HepG2 (cell line): ENCODE results near the gene RAB20. TPM values are rescaled to one million over a fixed set of nuclear protein-coding genes. Genes with fewer than 3 reads are reported as not detected.
A peak's percentile ranks its signal among the peaks of the same experiment; 100 is the strongest.

Experiments
- ARID2 ChIP-seq: sonication (generic); formaldehyde crosslinking; IDR thresholded peaks from 2 replicates; pipeline ENCODE4 v1.8.1; 2022; ENCODE audit warnings: mild to moderate bottlenecking, missing genetic modification reagents, borderline replicate concordance
- ATF7-NPFF ChIP-seq: sonication (generic); formaldehyde crosslinking; IDR thresholded peaks from 2 replicates; pipeline ENCODE4 v1.8.1; 2023; ENCODE audit warnings: mild to moderate bottlenecking, low read depth, missing genetic modification reagents, moderate library complexity
- ATRX ChIP-seq: sonication (generic); formaldehyde crosslinking; IDR thresholded peaks from 2 replicates; pipeline ENCODE4 v1.4.0; 2020; ENCODE audit warnings: missing genetic modification reagents, borderline replicate concordance
- BORCS8-MEF2B ChIP-seq: sonication (generic); formaldehyde crosslinking; IDR thresholded peaks from 2 replicates; pipeline ENCODE4 v1.8.0; 2022; ENCODE audit warnings: mild to moderate bottlenecking, missing genetic modification reagents
- CBX2 ChIP-seq, 2 experiments: fragments of 200-600 bp in 1 of 2; sonication (generic); formaldehyde crosslinking in 1 of 2; IDR thresholded peaks; 2 replicates each; pipeline versions ENCODE4 v1.7.0 to v1.8.1; 2018 to 2022; ENCODE audit warnings: low read depth in 2 of 2, low read length in 1 of 2, mild to moderate bottlenecking in 1 of 2, missing genetic modification reagents in 1 of 2
- MXD4 ChIP-seq: IDR thresholded peaks from 2 replicates; pipeline ENCODE4 v1.6.1; 2016; ENCODE audit warnings: mild to moderate bottlenecking, missing biosample characterization, missing genetic modification reagents
- NBN ChIP-seq: fragments of 450-650 bp; conservative IDR thresholded peaks from 2 replicates; pipeline ENCODE4 v1.6.1; 2017
- POLR2G ChIP-seq: fragments of 200-400 bp; formaldehyde crosslinking; IDR thresholded peaks from 2 replicates; pipeline ENCODE4 v1.6.1; 2018; ENCODE audit warnings: mild to moderate bottlenecking, low read depth, low read length, moderate library complexity
- SRY ChIP-seq: sonication (generic); formaldehyde crosslinking; IDR thresholded peaks from 2 replicates; pipeline ENCODE4 v1.8.0; 2022; ENCODE audit warnings: mild to moderate bottlenecking, missing genetic modification reagents
- TRIM24 ChIP-seq: sonication (generic); formaldehyde crosslinking; IDR thresholded peaks from 2 replicates; pipeline ENCODE4 v1.8.0; 2022; ENCODE audit warnings: mild to moderate bottlenecking, missing genetic modification reagents
- ZFX ChIP-seq: sonication (generic); formaldehyde crosslinking; IDR thresholded peaks from 2 replicates; pipeline ENCODE4 v1.4.0; 2020; ENCODE audit warnings: mild to moderate bottlenecking, low read depth, missing genetic modification reagents, moderate library complexity
- ZIK1 ChIP-seq: sonication (generic); formaldehyde crosslinking; IDR thresholded peaks from 2 replicates; pipeline ENCODE4 v1.5.0; 2020; ENCODE audit warnings: mild to moderate bottlenecking, low read depth, missing genetic modification reagents, borderline replicate concordance
- ZNF251 ChIP-seq: sonication (generic); formaldehyde crosslinking; IDR thresholded peaks from 2 replicates; pipeline ENCODE4 v1.9.0; 2021; ENCODE audit warnings: mild to moderate bottlenecking, missing genetic modification reagents
- ZNF264 ChIP-seq: sonication (generic); formaldehyde crosslinking; IDR thresholded peaks from 2 replicates; pipeline ENCODE4 v1.4.0; 2020; ENCODE audit warnings: missing genetic modification reagents
- ZNF530 ChIP-seq: sonication (generic); formaldehyde crosslinking; IDR thresholded peaks from 2 replicates; pipeline ENCODE4 v1.5.0; 2020; ENCODE audit warnings: low read depth, mild to moderate bottlenecking, missing genetic modification reagents
- polyA plus RNA-seq, 8 experiments: library from polyadenylated mRNA; depleted of rRNA in 3 of 8; stranded (reverse) in 7 of 8; unstranded in 1 of 8; fragments of >200 nt; fragmentation: Illumina TruSeq in 4 of 8; extraction: Trizol in 4 of 8; gene quantifications; 2 replicates each; pipeline versions ENCODE4 v1.2.1 to v1.2.3, GENCODE V29; 2011 to 2016; ENCODE audit warnings: low read depth in 4 of 8, missing spikeins in 1 of 8, mixed read lengths in 1 of 8; ENCODE audit not compliant: insufficient read depth in 1 of 8
- total RNA-seq, 5 experiments: library from RNA; depleted of rRNA; stranded (reverse); fragments of >200 nt; fragmentation: Illumina TruSeq; extraction: Trizol; gene quantifications; 2 replicates each; pipeline ENCODE4 v1.2.3, GENCODE V29; 2016; ENCODE audit warnings: low read depth in 1 of 5
- TF ChIP-seq, protein P1 (sequence below): sonication (generic); formaldehyde crosslinking; IDR thresholded peaks from 2 replicates; pipeline ENCODE4 v1.8.0; 2022; ENCODE audit warnings: mild to moderate bottlenecking, missing genetic modification reagents, moderate library complexity
- TF ChIP-seq, protein P2 (sequence below): IDR thresholded peaks from 2 replicates; pipeline ENCODE4 v1.6.1; 2012; ENCODE audit warnings: low read depth, low read length, improper control_type of control experiment
- TF ChIP-seq, protein P3 (sequence below): fragments of 450-650 bp; IDR thresholded peaks from 2 replicates; pipeline ENCODE4 v1.6.1; 2017; ENCODE audit warnings: mild to moderate bottlenecking
- TF ChIP-seq, protein P4 (sequence below): sonication (generic); formaldehyde crosslinking; IDR thresholded peaks from 2 replicates; pipeline ENCODE4 v1.4.0; 2020; ENCODE audit warnings: missing genetic modification reagents, borderline replicate concordance

RAB20 gene
- total and polyA plus RNA-seq, 2 of the 13 experiments (the other 11 are each of a cell fraction or from before 2014, with no cell fraction given): 15.6 to 30.5 TPM

DNA sequence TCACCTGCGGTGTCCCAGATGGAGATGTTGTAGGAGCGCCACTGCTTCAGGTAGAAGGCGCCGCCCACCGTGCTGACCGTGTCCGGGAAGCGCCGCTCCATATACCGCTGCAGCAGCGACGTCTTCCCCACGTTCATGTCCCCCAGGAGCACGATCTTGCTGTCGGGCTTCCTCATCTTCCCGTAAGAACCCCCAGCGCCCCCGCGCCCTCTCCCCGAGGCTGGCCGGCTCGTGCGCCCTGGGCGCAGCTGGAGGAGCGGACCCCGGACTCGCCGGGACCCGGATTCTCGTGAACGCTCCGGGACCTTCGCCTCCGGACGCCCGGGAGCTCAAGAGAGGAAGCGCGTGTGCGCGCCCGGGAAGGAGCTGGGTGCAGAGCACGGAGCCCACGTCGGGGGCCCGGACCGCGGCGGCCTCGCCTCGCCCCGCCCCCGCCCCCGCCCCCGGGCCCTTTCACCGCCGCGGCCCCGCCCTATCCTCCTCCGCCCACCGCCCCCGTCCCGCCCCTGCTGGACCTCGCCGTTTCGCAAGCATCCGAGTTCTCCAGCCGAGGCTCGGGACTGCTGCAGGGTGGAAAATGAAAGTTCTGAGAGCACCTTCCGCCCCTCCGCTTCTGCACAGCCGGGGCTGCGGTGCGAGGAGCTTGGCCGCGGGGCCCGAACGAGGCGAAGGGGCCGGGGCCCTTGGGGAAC lies at the start of gene RAB20 (continued):
- TF ChIP-seq CBX2 (IDR thresholded peaks at IDR 0.05; ENCODE audit: low read depth, low read length) (no peak), CBX2 (CRISPR knock-in tag; IDR thresholded peaks at IDR 0.05; ENCODE audit: low read depth) (no peak), MXD4 (peak; percentile 15; the same call in 1 of the 2 replicates), ZFX (peak; percentile 31; the same call in 1 of the 2 replicates), TRIM24 (no peak), ARID2 (0 out of 2 replicates have a peak, but pooled peaks have one; percentile 22), BORCS8-MEF2B (CRISPR knock-in tag) (peak; percentile 30; the same call in 1 of the 2 replicates), NBN (no peak), ATF7-NPFF (CRISPR knock-in tag) (0 out of 2 replicates have a peak, but pooled peaks have one; percentile 47), ZNF264 (CRISPR knock-in tag) (peak; percentile 15; the same call in 1 of the 2 replicates), POLR2G (peak; percentile 78), ZNF530 (CRISPR knock-in tag) (no peak), SRY (CRISPR knock-in tag) (no peak), ZIK1 (CRISPR knock-in tag) (no peak), ATRX (CRISPR knock-in tag) (no peak), ZNF251 (CRISPR knock-in tag) (no peak)
- TF ChIP-seq, protein P1, sequence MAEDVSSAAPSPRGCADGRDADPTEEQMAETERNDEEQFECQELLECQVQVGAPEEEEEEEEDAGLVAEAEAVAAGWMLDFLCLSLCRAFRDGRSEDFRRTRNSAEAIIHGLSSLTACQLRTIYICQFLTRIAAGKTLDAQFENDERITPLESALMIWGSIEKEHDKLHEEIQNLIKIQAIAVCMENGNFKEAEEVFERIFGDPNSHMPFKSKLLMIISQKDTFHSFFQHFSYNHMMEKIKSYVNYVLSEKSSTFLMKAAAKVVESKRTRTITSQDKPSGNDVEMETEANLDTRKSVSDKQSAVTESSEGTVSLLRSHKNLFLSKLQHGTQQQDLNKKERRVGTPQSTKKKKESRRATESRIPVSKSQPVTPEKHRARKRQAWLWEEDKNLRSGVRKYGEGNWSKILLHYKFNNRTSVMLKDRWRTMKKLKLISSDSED (CRISPR knock-in tag): no peak
- TF ChIP-seq, protein P2, sequence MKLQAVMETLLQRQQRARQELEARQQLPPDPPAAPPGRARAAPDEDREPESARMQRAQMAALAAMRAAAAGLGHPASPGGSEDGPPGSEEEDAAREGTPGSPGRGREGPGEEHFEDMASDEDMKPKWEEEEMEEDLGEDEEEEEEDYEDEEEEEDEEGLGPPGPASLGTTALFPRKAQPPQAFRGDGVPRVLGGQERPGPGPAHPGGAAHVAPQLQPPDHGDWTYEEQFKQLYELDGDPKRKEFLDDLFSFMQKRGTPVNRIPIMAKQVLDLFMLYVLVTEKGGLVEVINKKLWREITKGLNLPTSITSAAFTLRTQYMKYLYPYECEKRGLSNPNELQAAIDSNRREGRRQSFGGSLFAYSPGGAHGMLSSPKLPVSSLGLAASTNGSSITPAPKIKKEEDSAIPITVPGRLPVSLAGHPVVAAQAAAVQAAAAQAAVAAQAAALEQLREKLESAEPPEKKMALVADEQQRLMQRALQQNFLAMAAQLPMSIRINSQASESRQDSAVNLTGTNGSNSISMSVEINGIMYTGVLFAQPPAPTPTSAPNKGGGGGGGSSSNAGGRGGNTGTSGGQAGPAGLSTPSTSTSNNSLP: no peak
- TF ChIP-seq, protein P3, sequence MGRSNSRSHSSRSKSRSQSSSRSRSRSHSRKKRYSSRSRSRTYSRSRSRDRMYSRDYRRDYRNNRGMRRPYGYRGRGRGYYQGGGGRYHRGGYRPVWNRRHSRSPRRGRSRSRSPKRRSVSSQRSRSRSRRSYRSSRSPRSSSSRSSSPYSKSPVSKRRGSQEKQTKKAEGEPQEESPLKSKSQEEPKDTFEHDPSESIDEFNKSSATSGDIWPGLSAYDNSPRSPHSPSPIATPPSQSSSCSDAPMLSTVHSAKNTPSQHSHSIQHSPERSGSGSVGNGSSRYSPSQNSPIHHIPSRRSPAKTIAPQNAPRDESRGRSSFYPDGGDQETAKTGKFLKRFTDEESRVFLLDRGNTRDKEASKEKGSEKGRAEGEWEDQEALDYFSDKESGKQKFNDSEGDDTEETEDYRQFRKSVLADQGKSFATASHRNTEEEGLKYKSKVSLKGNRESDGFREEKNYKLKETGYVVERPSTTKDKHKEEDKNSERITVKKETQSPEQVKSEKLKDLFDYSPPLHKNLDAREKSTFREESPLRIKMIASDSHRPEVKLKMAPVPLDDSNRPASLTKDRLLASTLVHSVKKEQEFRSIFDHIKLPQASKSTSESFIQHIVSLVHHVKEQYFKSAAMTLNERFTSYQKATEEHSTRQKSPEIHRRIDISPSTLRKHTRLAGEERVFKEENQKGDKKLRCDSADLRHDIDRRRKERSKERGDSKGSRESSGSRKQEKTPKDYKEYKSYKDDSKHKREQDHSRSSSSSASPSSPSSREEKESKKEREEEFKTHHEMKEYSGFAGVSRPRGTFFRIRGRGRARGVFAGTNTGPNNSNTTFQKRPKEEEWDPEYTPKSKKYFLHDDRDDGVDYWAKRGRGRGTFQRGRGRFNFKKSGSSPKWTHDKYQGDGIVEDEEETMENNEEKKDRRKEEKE: no peak
- TF ChIP-seq, protein P4, sequence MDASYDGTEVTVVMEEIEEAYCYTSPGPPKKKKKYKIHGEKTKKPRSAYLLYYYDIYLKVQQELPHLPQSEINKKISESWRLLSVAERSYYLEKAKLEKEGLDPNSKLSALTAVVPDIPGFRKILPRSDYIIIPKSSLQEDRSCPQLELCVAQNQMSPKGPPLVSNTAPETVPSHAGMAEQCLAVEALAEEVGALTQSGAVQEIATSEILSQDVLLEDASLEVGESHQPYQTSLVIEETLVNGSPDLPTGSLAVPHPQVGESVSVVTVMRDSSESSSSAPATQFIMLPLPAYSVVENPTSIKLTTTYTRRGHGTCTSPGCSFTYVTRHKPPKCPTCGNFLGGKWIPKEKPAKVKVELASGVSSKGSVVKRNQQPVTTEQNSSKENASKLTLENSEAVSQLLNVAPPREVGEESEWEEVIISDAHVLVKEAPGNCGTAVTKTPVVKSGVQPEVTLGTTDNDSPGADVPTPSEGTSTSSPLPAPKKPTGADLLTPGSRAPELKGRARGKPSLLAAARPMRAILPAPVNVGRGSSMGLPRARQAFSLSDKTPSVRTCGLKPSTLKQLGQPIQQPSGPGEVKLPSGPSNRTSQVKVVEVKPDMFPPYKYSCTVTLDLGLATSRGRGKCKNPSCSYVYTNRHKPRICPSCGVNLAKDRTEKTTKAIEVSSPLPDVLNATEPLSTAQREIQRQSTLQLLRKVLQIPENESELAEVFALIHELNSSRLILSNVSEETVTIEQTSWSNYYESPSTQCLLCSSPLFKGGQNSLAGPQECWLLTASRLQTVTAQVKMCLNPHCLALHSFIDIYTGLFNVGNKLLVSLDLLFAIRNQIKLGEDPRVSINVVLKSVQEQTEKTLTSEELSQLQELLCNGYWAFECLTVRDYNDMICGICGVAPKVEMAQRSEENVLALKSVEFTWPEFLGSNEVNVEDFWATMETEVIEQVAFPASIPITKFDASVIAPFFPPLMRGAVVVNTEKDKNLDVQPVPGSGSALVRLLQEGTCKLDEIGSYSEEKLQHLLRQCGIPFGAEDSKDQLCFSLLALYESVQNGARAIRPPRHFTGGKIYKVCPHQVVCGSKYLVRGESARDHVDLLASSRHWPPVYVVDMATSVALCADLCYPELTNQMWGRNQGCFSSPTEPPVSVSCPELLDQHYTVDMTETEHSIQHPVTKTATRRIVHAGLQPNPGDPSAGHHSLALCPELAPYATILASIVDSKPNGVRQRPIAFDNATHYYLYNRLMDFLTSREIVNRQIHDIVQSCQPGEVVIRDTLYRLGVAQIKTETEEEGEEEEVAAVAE (CRISPR knock-in tag): no peak
